ENCODE data around the gene ZNF552. TPM values are rescaled to one million over a fixed set of nuclear protein-coding genes. Genes with fewer than 3 reads are reported as not detected.
"Not testable (repeated sequence)": the region's sequence is repeated elsewhere in the genome, so short reads cannot be mapped to it uniquely, and the experiment has no call there.

The ZNF552 gene
- total and polyA plus RNA-seq, 8 donors: 9.6 to 84.4 (median 30.6) TPM

DNA sequence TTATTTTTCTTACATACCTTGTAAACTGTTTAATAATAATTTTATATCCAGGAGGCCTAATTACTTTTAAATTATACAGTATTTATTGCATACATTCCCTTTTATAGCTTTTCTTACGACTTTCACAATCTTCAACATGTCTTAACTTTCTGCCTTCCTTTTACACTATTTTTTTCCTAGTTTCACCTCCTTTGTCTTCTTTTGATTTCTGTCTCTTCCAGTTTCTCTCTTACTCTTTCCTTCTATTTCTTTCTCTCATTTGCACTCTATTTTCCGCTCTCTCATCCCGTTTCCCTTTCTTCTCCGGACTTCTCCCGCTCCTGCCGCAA, 11.5 kb downstream of the ZNF552 start:
- peaks cover 23 to 97% (median 62%) of the 10 kb centered on the region in 4 donors for H3K4me1 ChIP-seq
- H3K27ac ChIP-seq: peak overlapping the region; percentile 85 to 98 (median 89)
- peak overlapping the region; percentile 45 to 55 (median 50) for H3K4me3 ChIP-seq
- WGBS, 5 donors: 3 to 19% (median 10%) methylated on average over 6 of the region's 6 CpGs
- H3K36me3 ChIP-seq: peaks cover 8 to 24% (median 22%) of the 10 kb centered on the region in 4 donors
- intact Hi-C loops (cut with DNase I; ENCODE audit: low total_unique reads): no loop called here
- DNase-seq: no peak
- no peaks in the 10 kb centered on the region for H3K9me3 ChIP-seq
- no peaks in the 10 kb centered on the region for H3K27me3 ChIP-seq
- no peak for TF ChIP-seq CTCF (IDR thresholded peaks at IDR 0.05)
- no peak for TF ChIP-seq POLR2A (IDR thresholded peaks at IDR 0.05)
- no peak for TF ChIP-seq EP300 (IDR thresholded peaks at IDR 0.05)
- TF ChIP-seq POLR2AphosphoS5 (IDR thresholded peaks at IDR 0.05): no peak

DNA sequence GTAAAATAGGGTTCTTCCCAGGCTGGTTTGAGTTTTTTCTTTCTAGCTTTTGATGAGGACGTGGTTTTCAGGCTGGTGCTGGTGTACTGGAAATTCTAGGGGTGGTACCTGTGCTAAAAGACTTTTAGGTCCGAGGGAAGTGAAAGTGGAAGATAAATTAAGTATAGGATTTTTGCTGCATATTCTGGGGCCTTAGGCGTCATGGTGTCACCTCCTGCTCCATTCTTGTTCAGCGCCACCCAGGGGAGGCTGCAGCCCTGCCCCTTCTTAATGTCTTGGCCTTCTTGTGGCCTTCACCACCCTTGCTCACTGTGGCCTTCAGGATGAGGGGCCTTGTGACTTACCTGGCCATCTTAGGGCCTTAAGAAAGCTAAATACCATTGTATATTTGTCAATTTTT, 12.4 kb downstream of the ZNF552 start:
- peaks cover 0 to 20% (median 16%) of the 10 kb centered on the region in 4 donors for H3K36me3 ChIP-seq

GRCh38 chr19:57800696-57801095, 14.0 kb downstream of the ZNF552 start:
- Histone ChIP-seq H3K9me3 (no peaks in the 10 kb centered on the region), H3K36me3 (peaks cover 4 to 23% (median 16%) of the 10 kb centered on the region in 4 donors), H3K4me3 (no peak overlapping the region), H3K27ac (peak overlapping the region in 2 of 5 donors; percentile 89 to 94), H3K4me1 (peaks cover 23 to 72% (median 43%) of the 10 kb centered on the region in 4 donors), H3K27me3 (no peaks in the 10 kb centered on the region)
- 56 to 75% (median 65%) methylated on average over 5 of the region's 5 CpGs for WGBS, 5 donors
- intact Hi-C loops (cut with DNase I; ENCODE audit: low total_unique reads): no loop called here
- TF ChIP-seq CTCF (IDR thresholded peaks at IDR 0.05) (no peak), EP300 (IDR thresholded peaks at IDR 0.05) (no peak), POLR2A (IDR thresholded peaks at IDR 0.05) (no peak), POLR2AphosphoS5 (IDR thresholded peaks at IDR 0.05) (no peak)
- DNase-seq: no peak

More for the DNA sequence above, 12.4 kb downstream of the ZNF552 start:
- Histone ChIP-seq H3K4me1 (peaks cover 23 to 88% (median 56%) of the 10 kb centered on the region in 4 donors), H3K4me3 (no peak overlapping the region), H3K27me3 (no peaks in the 10 kb centered on the region), H3K27ac (peak overlapping the region; percentile 76 to 94 (median 88)), H3K9me3 (no peaks in the 10 kb centered on the region)
- no peak for TF ChIP-seq EP300 (IDR thresholded peaks at IDR 0.05)
- no peak for TF ChIP-seq POLR2AphosphoS5 (IDR thresholded peaks at IDR 0.05)
- TF ChIP-seq CTCF (IDR thresholded peaks at IDR 0.05): no peak
- no peak for TF ChIP-seq POLR2A (IDR thresholded peaks at IDR 0.05)
- DNase-seq: no peak
- 82 to 90% (median 83%) methylated on average over 4 of the region's 4 CpGs for WGBS, 5 donors
- intact Hi-C loops (cut with DNase I; ENCODE audit: low total_unique reads): no loop called here

- DNase-seq; H3K27me3 ChIP-seq; H3K27ac ChIP-seq; H3K4me3 ChIP-seq; intact Hi-C loops (cut with DNase I; ENCODE audit: low total_unique reads): not testable (repeated sequence)
- 92 to 100% (median 97%) methylated on average over 1 of the region's 1 CpG for WGBS, 5 donors
- Histone ChIP-seq H3K4me1 (peaks cover 11 to 31% (median 23%) of the 10 kb centered on the region in 4 donors), H3K36me3 (peaks cover 17 to 64% (median 54%) of the 10 kb centered on the region in 4 donors), H3K9me3 (peaks cover 0 to 19% (median 0%) of the 10 kb centered on the region in 4 donors)
Measured at GRCh38 chr19:57796580-57796979, 18.1 kb downstream of the ZNF552 start.

DNA sequence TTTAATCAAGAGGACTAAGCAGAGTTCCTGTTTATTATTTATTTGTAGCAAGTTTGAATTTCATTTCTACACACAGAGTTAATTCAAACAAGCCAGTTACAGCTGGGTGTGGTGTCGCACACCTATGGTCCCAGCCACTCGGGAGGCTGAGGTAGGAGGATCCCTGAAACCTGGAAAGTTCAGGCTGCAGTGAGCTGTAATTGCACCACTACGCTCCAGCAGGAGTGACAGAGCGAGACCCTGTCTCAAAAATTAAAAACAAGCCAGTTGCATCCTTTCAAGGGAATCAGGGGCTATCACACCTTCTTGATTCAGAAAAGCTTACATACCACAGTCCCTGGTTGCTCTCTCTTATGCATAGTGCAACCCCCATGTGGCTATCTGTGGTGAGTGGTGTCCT, 25.4 kb downstream of the ZNF552 start:
- no peaks in the 10 kb centered on the region for H3K27me3 ChIP-seq
- intact Hi-C loops (cut with DNase I; ENCODE audit: low total_unique reads): no loop called here
- H3K9me3 ChIP-seq: peaks cover 11 to 79% (median 61%) of the 10 kb centered on the region in 4 donors
- no peaks in the 10 kb centered on the region for H3K4me1 ChIP-seq
- 97 to 99% (median 98%) methylated on average over 3 to 4 of the region's 4 CpGs for WGBS, 5 donors
- H3K4me3 ChIP-seq: no peak overlapping the region
- peaks cover 21 to 98% (median 85%) of the 10 kb centered on the region in 4 donors for H3K36me3 ChIP-seq
- DNase-seq: no peak
- H3K27ac ChIP-seq: no peak overlapping the region
- TF ChIP-seq EP300 (IDR thresholded peaks at IDR 0.05) (no peak), POLR2AphosphoS5 (IDR thresholded peaks at IDR 0.05) (no peak), CTCF (IDR thresholded peaks at IDR 0.05) (no peak), POLR2A (IDR thresholded peaks at IDR 0.05) (no peak)

Data from stomach (tissue), 9 donors.